Stimulated activated CD8-positive, alpha-beta memory T cell treated with anti-CD3 and anti-CD28 coated beads, Interleukin-4, amount 100 ng/mL, for 24 hours (primary cell): Measurements from ENCODE around the gene DOK3.

Source experiments
- DNase-seq: peaks from one replicate; pipeline ENCODE4 v3.0.0-alpha.2; 2020; ENCODE audit warnings: low read depth

The DOK3 gene

DNA sequence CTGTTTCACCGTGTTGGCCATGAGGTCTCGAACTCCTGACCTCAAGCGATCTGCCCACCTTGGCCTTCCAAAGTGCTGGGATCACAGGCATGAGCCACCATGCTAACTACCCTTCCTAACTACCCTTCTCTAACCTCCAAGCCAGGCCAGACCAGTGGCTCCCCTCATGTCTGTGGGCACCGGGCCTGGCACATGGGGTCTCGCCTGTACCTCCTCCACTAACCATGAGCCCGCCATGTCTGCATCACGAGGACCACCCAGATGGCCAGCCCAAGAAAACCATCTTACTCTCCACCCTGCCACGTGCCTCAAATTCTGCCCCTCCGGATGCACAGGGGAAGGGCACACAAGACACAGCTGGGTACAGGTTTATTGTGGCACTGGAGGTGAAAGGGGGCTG lies 26.6 kb downstream of the DOK3 start:
- DNase-seq, result no peak

DNA sequence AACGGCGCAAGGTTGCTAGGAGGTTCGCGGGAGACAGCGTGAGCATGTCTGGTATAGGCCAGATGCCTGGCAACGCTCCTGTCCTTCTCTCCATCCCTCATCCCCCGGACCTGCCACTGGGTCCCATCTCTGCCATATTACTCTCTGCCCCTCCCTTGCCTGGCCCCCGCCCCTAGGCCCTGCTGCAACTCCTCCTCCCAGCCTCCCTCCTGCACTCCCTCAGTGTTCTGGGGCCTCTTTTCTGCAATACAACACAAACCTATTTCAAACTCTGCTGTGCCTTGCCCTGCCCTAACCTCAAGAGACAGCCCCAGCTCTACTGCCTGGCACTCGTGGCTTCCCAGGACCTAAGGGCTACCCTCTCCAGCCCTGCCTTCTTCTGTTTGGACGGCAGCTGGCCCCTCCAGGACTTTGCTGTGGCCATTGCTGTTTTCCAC lies 27.2 kb downstream of the DOK3 start:
- DNase-seq, result no peak

DNA sequence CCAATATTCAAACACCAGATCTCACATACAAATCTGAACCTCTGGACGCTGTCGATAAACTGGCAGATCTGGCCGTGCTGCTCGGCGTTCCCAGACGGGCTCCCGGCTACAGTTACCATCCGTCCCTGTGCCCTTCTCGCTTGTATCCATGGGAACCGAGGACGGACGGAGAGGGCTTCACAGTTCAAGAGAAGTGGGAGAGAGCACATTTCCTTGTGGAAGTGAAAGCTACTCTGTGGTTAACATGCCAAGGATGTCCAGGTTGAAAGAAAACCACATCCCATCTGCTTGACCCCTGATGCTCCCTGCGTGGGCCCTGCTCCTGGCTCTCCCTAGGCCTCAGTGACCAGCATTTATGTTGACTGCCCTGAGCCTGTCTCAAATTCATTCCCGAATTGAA lies 29.9 kb downstream of the DOK3 start:
- no peak for DNase-seq

DNA sequence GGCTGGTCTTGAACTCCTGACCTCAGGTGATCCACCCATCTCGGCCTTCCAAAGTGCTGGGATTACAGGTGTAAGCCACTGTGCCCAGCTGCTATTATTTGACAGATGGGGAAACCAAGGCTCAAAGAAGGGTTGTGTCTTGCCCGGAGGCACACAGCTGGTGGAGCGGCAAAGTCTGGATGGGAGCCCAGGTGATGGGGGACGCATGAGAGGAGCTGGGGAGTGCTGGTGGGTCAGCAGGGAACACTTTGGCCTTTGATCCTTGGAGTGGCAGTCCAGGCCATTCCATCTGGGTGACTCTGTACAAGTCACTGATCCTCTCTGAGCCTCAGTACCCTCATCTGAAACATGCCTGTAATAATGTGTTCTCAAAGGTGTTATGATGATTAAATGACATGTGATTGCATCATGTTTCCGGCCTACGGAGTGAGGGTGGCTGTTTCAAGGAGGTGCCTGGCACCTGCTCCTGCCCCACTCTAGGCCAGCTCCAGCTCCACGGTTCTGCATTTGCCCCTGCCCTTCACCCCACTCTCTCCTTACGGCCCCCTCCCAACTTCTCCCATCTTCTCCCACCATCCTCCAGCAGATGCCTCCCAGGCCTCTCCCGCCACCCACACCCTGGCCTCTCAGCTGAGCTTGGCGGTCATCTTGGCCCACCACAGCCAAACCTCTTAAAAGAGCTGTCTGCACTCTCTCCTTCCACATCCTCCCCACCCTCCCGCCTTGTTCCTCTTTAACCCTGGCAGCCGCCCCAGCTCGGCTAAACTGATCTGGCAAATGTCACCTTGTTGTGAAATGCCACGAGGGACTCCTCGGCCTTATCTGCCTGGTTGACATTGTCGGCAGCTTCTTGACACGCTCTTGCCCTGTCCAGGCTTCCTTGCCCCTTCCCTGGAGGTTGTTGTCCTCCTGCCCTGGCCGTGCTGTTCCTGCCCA lies 30.6 kb downstream of the DOK3 start:
- no peak for DNase-seq

DNA sequence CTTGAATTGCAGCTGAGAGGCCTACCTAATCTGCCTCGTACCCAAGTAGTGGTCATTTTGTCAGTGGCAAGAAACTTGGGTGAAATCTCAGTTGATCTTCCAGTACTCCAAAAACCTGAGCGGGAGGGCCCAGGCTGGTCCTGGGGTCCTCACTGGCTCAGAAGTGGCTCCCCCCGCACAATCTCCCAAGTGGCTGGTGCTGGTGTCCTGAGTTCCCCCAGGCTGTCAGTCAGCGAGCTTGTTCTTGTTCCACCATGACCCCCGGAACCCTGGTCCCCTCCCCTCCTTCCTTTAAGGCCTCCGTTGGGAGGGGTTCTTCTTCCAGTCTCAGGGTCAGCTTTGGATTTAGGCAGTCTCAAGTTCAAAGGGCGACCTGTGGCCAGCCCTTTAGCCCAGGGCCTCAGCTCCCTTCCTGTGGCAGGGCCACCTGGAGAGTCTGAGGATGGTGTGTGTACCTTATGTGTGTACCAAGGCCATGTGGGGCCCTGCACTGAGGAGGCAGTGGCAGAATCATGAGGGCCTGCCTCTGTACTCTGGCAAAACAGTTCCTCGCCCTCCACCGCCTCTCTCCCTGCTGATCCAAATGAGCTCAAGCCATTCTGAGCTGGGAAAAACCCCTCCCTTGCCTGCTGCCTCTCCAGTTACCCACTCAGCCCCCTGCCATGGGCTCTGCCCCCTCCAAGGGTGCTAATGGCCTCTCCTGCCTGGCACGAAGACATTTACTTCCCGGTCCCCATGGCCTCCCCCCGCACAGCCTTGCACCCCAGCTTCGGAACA lies 31.7 kb downstream of the DOK3 start:
- DNase-seq, result no peak

DNA sequence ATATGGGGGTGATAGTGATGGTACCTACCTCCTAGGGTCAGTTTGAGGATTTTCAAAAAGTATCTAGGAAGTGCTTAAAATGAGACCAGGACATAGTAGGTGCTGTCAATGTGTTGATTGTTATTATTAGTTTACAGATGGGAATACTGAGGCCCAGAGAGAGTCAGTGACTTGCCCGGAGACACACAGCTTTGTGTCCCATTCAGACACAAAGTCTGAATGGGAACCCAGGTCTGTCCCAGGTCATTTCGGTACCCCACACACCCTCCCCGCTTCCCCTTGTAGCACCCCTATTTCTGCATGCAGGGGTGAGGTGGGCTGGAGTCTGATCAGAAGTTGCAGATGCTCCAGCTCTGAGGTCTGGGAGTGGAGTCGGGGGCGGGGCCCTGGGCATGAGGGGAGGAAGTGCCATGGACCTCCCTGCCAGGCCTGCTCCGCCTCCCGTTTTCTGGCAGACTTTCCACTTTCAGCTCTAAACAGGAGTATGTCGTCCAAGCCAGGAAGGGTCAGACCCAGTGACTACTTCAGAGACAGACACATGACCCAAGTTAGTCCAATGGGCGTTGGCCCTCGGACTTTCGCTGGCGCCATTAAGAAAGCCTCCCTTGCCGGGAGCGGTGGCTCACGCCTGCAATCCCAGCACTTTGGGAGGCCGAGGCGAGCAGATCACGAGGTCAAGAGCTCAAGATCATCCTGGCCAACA lies 32.9 kb downstream of the DOK3 start:
- DNase-seq, result no peak

DNA sequence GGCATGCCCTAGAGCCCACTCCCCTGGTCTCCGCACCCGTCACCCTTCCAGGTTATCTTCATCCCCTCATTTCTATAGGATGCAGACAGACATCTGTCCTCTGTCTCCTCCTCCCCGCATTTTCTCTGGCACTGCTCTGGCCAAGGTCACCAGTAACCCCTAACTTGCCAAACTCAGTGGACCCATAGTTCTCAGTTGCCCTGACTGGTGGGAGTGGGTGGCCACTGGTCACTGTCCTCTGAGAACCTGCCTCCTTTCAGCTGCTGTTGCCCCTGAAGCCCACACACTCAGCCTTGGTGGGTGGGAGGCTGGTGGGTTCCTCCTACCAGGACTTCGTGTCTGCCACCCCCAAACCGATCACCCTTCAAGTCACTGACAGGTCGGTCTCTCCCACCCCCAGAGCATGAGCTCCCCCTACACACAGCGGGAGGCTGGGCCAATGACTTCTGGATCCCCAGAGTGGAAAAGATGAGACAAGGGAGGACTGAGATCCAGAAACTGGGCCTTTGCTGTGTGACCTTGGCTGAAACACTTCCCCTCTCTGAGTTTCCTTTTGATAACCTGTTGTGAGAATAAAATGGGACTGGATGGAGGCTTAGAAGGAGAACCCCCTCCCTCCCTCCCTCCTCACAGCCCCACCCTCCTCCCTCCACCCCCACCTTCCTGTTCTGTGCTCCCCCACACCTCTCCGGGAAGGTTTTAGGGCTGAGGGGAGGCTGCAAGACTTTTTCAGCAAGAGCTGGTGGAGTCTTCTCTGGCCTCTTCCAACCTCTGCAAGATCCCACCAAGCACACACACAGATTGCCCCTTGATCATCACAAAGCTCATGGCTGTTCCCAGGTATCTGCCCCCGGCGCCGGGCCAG lies 33.8 kb downstream of the DOK3 start:
- no peak for DNase-seq

DNA sequence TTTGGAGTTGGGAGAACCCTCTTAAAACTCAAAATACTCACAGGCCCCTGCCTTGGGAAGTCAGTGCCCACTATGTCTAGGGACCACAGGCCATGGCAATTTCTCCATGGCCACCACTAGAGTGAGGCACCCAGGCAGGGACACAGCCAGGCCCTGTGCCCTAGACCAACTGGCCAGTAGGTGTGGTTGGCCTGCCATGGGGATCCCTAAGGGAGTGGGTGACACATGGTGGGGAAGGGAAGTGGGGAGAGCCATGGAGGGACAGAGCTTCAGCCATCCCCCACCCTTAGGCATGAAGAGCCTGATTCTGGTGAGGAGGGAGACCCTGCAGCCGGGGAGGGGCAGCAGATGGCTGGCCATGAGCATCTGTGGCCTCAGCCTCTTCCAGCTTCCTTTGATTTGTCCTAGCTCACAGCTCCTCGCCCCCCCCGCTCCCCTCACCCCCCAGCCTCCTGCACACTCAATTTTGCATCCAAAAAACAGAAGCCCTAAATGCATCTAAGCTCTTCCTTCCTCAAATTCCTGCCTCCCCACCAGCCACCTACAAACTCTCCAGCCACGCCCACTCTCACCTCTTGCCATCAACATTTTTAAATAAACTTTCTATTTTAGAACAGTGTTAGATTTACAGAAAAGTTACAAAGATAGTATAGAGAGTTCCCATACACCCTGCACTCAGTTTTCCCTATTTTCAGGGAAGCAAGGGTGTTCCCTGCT lies 34.6 kb downstream of the DOK3 start:
- DNase-seq, result no peak

DNA sequence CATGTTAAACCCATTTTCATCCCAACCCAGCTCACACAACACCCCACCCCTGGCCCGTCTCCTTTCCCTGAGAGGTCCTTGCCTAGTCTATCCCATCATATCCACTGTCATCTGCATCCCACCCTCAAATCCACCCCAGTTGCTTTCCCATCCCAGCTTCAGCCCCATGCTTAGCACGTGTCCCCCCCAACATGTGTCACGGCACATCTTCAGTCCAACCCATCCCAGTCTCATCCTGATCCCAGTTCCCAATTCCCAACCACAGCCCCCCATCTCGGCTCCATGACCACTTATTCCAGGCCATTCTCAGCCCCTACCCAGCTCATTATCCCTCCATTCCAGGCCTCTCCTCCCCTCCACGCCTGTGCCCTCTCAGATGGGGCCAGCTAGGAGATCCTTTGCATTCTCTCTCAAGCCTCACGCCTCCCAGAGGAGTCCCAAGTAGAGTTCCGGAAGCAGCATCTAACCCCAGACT lies 35.6 kb downstream of the DOK3 start:
- no peak for DNase-seq

DNA sequence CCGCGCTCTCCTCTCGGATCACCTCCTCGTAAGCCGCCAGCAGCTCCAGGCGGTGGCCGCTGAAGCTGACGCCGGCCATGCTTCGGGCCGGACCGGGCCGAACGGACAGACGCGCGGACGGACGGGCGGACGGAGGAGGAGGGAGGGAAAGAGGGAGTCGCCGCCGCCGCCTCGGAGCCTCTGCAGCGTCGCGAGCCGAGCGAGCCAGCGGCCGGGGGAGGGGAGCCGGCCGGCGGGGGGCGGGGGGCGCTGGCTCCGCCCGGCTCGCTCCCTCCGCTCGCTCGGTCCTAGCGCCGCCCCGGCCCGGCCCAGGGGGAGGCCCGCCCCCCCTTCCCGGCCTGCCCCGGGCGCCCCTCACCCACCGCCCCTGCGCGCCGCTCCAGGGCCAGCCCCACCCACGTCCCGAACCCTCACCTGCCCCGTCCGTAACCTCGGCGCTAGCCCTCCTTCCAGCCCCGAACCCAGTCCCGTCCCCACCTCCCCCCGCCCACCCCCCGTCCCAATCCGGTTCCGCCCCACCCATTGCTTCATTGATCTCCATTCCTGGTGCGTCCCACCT lies 36.1 kb downstream of the DOK3 start, which contains the start of gene DBN1:
DBN1 (minus strand) TSS at position 192 of the 559 bp plus-strand sequence; CDS start at position 79, 113 bp downstream.
- no peak for DNase-seq

DNA sequence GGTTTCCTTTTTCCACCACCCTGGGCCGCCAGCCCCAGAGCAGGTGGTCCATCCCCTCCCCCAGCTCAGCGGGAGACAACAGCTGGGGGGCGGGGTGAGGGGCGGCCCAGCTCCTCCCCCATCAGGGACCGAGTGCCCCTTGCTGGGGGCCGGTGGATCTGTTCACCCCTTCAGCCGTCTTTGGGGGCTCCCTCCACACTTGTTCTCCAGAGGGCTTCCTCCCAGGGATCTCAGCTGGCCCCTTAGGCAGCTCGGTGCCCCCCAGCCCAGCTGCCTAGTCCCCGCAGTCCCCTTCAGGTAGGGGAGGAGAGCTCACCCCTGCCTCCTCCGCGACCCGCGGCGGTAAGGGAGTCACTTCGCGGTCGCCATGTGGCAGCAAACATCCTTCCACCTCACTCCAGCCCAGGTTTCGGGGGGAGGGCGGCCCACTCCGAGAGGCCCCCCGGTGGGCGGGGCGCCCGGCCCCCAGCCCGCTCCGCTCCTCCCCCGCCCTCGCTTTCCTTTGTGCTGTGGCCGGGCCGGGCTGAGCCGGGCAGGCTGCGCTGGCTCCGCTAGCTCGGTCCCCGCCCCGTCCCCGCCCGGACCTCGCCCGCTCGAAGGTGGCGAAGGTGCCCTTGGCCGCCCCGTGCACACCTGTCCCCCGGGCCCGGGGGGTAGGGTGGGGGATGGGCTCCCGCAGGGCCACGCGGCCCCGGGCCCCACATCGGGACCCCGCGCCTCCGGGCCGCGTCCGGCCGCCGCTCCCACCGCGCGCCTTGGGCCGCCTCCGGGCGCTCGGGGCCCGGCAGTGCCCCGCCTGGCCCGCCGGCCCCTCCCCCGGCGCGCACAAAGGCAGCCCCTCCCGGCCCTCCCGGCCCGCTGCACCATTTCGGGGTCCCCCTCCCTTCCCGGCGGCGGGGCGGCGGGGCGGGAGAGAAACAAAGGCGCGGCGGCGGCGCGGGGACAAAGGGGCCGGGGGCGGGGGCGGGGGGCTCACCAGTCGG lies 36.9 kb downstream of the DOK3 start:
- peak; percentile 75 for DNase-seq

DNA sequence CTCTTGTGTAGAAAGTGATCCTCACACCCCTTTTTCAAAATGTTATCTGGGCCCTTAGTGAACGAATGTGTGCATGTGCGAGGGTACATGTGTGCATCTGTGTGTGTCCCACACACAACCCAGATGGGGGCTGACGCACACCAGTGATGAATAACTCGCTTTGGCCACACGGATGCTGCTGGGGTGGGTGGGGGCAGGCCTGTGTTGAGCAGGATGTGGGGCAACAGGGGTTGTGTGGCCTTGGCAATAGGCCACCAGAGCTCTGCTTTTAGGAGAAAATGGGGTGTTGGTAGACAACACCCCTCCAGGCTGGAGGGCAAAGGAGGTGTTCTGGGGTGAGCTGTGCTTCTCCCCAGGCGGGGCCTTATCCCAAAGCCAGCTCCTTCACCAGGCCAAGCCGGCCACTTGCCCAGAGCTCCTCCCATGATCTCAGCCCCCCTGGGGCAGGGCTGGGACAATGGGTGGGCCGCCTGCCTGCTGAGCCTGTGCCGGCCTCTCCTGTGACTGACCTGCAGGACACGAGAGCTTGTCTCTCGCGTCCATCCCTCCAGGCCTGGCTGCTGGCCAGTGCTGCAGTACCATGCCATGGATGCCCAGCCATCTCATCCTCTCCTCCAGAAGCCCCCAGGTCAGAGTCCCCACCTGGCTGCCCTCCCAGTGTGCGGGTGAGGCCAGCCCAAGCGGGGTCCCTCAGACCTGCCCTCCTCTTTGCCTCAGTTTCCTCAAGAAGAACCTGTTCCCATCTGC lies 37.8 kb downstream of the DOK3 start:
- peak; percentile 57 for DNase-seq

DNA sequence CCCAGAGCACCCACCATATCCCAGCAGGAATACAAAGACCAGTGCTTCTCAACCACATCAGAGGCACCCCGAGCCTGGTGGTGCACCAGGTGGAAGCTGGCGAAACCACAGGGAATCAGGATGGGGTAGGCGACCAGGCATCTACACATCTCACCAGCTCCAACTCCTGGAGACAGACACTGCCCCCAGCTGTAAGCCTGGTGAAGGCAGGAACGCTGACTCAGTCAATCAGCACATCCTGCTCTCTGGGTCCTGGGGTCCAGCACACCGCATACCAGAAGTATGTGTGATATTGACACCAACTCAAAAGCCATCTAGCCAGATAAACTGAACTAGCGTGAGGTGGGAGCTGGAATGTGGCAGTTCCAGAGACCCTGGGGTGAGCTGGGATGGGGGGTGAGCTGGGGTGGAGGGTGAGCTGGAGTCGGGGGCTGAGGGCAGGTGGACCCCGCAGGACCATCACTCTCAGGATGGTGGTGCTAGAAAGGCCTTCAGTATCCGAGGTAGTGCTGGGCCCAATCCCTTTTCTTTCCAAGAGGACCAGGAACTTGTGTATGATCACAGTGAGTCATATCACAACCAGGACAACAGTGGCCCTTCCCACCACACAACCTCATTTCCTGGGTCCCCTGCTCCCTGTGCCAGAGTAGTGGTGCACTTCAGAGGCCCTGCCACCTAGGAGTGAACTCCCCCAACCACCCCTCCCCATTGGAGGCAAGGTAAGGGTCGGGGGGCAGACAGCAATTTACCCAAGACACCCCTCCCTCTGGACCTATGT lies 38.7 kb downstream of the DOK3 start:
- no peak for DNase-seq

DNA sequence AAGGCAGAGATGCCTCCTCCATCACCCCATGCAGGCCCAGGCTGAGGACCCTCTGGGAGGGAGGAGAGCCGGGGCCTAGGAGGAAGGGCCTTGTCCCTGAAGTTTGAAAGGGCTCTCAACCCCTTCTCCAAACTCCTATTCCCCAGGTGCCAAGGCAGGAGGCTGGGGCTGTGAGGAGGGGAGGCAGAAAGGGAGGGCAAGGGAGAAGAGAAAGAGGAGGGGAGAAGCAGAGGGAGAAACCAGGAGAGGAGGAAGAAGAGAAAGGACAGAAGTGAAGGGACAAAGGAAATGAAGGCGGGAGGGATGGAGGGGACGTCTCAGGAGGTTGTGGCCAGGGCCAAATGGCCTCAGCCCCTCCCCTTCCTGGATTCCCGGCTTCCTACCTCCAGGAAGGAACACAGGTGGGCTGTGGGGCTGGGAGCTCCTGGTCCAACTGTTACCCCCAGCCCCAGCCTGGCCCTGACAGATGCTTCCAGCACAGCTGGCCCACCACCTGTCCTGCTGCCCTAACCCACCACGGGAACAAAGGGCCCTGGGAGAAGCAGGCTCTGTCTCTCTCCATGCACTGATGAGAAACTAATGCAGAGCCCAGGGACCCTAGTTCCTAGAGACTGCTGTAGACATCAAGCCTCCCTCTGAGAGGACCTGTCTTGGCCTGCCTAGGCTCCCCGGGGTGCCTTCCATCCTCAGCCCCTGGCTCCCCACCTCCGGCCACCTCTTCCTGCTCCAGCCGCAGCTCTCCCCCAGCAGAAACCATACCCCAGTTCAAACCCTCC lies 39.7 kb downstream of the DOK3 start:
- DNase-seq, result no peak

DNA sequence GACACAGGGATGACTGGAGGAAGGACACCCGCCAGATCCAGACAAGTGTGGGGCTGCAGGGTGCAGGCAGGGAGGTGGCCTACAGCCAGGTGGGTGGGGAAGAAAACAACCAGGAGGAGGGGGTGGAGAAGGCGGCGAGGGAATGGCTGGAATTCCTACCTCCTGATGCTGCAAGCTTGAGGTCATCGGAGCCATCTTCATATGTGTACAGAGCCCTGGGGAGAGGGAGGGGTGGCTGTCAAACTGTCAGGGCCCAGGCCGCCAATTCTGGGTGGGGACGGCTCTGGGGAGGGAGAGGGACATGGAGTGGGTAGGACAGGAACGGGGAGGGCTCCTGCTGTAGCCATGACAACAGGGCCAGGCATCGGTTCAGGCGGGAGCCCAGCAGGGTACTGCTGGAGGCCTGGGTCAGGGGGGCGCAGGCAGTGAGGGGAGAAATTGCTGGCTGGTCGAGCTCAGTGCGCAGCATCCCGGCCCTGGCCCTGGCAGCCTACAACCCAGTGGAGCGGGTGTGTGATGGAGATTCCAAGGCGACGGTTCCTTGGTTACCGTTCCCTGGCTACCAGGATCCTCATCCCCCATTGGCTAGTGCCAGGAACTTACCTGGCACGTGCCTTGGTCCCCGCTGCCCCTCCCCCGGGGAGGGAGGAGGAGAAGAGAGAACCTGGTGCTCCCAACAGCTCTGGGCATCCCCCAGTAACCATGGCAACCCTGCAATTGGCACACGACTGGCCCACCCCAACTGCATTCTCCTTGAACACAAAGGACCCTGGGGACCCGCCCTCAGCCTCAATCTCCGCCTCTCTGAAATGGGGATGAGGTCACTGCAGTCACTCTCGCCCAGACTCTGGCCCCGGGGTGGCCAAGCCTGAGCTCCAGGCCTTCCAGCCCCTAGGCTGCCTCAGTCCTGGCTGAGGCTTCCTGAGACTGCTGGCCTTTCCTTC lies 40.7 kb downstream of the DOK3 start:
- DNase-seq, result no peak

DNA sequence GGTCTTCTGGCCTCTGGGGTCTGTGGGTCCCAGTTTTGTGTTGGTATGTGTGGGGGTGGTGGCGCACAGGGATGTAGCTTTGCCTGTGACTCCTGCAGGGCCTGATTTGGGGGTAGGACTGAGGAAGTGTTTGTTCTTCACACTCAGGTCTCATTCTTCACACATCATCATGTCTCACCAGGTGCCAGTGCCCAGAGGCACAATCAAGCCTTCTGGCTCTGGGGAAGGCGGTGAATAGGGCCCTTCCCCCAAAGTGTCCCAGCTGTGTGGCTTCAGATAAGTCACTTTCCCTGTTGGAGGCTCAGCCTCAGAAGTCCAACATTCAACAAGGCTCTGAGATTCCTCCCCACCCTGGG lies 41.3 kb downstream of the DOK3 start:
- DNase-seq, result no peak
